ENCODE data around the gene PLCB2. TPM values are rescaled to one million over a fixed set of nuclear protein-coding genes. Genes with fewer than 3 reads are reported as not detected.

Gene PLCB2
- total RNA-seq, 1 donor from 2014 or later = 3.7 TPM

GRCh38 chr15:40259021-40259420, 48.7 kb downstream of the PLCB2 start:
- Histone ChIP-seq H3K27me3 (ENCODE audit: insufficient read depth, low read length) (peaks cover 7% of the 10 kb centered on the region), H3K79me2 (ENCODE audit: insufficient read depth, low read length) (no peaks in the 10 kb centered on the region), H3K9me3 (ENCODE audit: insufficient read depth, low read depth, low read length) (no peaks in the 10 kb centered on the region), H3K4me1 (ENCODE audit: insufficient read depth, low read length) (peaks cover 38% of the 10 kb centered on the region), H3K36me3 (ENCODE audit: insufficient read depth, low read length) (no peaks in the 10 kb centered on the region), H4K20me1 (ENCODE audit: insufficient read depth, low read length) (no peaks in the 10 kb centered on the region), H2AFZ (ENCODE audit: low read depth, low read length) (peak overlapping the region; percentile 13), H3K9ac (ENCODE audit: low read length) (peak overlapping the region; percentile 17), H3K27ac (ENCODE audit: low read depth, low read length) (peak overlapping the region; percentile 37), H3K4me3 (ENCODE audit: insufficient read depth, low read depth, low read length) (no peak overlapping the region), H3K4me2 (ENCODE audit: low read length) (peak overlapping the region; percentile 63)
- Mint-ChIP-seq H3K27me3 (ENCODE audit: low read depth, unreplicated experiment) (peaks cover 14% of the 10 kb centered on the region), H3K4me1 (ENCODE audit: low read depth, unreplicated experiment) (peaks cover 33% of the 10 kb centered on the region), H3K9me3 (ENCODE audit: unreplicated experiment) (no peaks in the 10 kb centered on the region), H3K36me3 (ENCODE audit: low read depth, unreplicated experiment) (peaks cover 3% of the 10 kb centered on the region), H3K4me3 (ENCODE audit: unreplicated experiment) (no peak overlapping the region), H3K27ac (ENCODE audit: unreplicated experiment) (no peak overlapping the region)
- TF ChIP-seq CTCF (IDR thresholded peaks at IDR 0.05; ENCODE audit: insufficient read depth, low read depth, low read length) (no peak), EZH2 (IDR thresholded peaks at IDR 0.05; ENCODE audit: insufficient read depth, low read length) (no peak)
- FAIRE-seq (no peak), DNase-seq (ENCODE audit: low read depth) (no peak)

- peak overlapping the region; percentile 13 for H2AFZ ChIP-seq (ENCODE audit: low read depth, low read length)
- FAIRE-seq (no peak), DNase-seq (ENCODE audit: low read depth) (no peak)
- Mint-ChIP-seq H3K9me3 (ENCODE audit: unreplicated experiment) (no peaks in the 10 kb centered on the region), H3K27ac (ENCODE audit: unreplicated experiment) (no peak overlapping the region), H3K4me1 (ENCODE audit: low read depth, unreplicated experiment) (peaks cover 36% of the 10 kb centered on the region), H3K27me3 (ENCODE audit: low read depth, unreplicated experiment) (peaks cover 19% of the 10 kb centered on the region), H3K4me3 (ENCODE audit: unreplicated experiment) (no peak overlapping the region), H3K36me3 (ENCODE audit: low read depth, unreplicated experiment) (peaks cover 3% of the 10 kb centered on the region)
- H3K4me3 ChIP-seq (ENCODE audit: insufficient read depth, low read depth, low read length) = no peak overlapping the region
- no peaks in the 10 kb centered on the region for H3K79me2 ChIP-seq (ENCODE audit: insufficient read depth, low read length)
- peaks cover 11% of the 10 kb centered on the region for H3K27me3 ChIP-seq (ENCODE audit: insufficient read depth, low read length)
- H4K20me1 ChIP-seq (ENCODE audit: insufficient read depth, low read length) = no peaks in the 10 kb centered on the region
- H3K36me3 ChIP-seq (ENCODE audit: insufficient read depth, low read length) = no peaks in the 10 kb centered on the region
- H3K9me3 ChIP-seq (ENCODE audit: insufficient read depth, low read depth, low read length) = no peaks in the 10 kb centered on the region
- H3K9ac ChIP-seq (ENCODE audit: low read length) = peak overlapping the region; percentile 17
- peaks cover 38% of the 10 kb centered on the region for H3K4me1 ChIP-seq (ENCODE audit: insufficient read depth, low read length)
- peak overlapping the region; percentile 37 for H3K27ac ChIP-seq (ENCODE audit: low read depth, low read length)
- peak overlapping the region; percentile 63 for H3K4me2 ChIP-seq (ENCODE audit: low read length)
- TF ChIP-seq EZH2 (IDR thresholded peaks at IDR 0.05; ENCODE audit: insufficient read depth, low read length) = no peak
- TF ChIP-seq CTCF (IDR thresholded peaks at IDR 0.05; ENCODE audit: insufficient read depth, low read depth, low read length) = no peak
Measured at GRCh38 chr15:40258544-40258943, 49.2 kb downstream of the PLCB2 start.

- DNase-seq (ENCODE audit: low read depth) (peak; percentile 16), FAIRE-seq (no peak)
- Histone ChIP-seq H3K4me2 (ENCODE audit: low read length) (peak overlapping the region; percentile 63), H3K4me3 (ENCODE audit: insufficient read depth, low read depth, low read length) (no peak overlapping the region), H3K36me3 (ENCODE audit: insufficient read depth, low read length) (no peaks in the 10 kb centered on the region), H3K9ac (ENCODE audit: low read length) (peak overlapping the region; percentile 17), H3K9me3 (ENCODE audit: insufficient read depth, low read depth, low read length) (no peaks in the 10 kb centered on the region), H3K79me2 (ENCODE audit: insufficient read depth, low read length) (no peaks in the 10 kb centered on the region), H3K27me3 (ENCODE audit: insufficient read depth, low read length) (peaks cover 18% of the 10 kb centered on the region), H4K20me1 (ENCODE audit: insufficient read depth, low read length) (no peaks in the 10 kb centered on the region), H3K27ac (ENCODE audit: low read depth, low read length) (peak overlapping the region; percentile 37), H2AFZ (ENCODE audit: low read depth, low read length) (peak overlapping the region; percentile 13), H3K4me1 (ENCODE audit: insufficient read depth, low read length) (peaks cover 40% of the 10 kb centered on the region)
- Mint-ChIP-seq H3K4me3 (ENCODE audit: unreplicated experiment) (no peak overlapping the region), H3K36me3 (ENCODE audit: low read depth, unreplicated experiment) (no peaks in the 10 kb centered on the region), H3K27ac (ENCODE audit: unreplicated experiment) (peak overlapping the region; percentile 69), H3K9me3 (ENCODE audit: unreplicated experiment) (no peaks in the 10 kb centered on the region), H3K27me3 (ENCODE audit: low read depth, unreplicated experiment) (peaks cover 25% of the 10 kb centered on the region), H3K4me1 (ENCODE audit: low read depth, unreplicated experiment) (peaks cover 29% of the 10 kb centered on the region)
- TF ChIP-seq EZH2 (IDR thresholded peaks at IDR 0.05; ENCODE audit: insufficient read depth, low read length) (no peak), CTCF (IDR thresholded peaks at IDR 0.05; ENCODE audit: insufficient read depth, low read depth, low read length) (no peak)
Measured at GRCh38 chr15:40257656-40258450, 49.9 kb downstream of the PLCB2 start.

Measured in astrocyte (in vitro differentiated cells and primary cell).